ENCODE measurements around the gene CHMP1B.
"Not testable (repeated sequence)": the region's sequence is repeated elsewhere in the genome, so short reads cannot be mapped to it uniquely, and the experiment has no call there.

Gene CHMP1B

DNA sequence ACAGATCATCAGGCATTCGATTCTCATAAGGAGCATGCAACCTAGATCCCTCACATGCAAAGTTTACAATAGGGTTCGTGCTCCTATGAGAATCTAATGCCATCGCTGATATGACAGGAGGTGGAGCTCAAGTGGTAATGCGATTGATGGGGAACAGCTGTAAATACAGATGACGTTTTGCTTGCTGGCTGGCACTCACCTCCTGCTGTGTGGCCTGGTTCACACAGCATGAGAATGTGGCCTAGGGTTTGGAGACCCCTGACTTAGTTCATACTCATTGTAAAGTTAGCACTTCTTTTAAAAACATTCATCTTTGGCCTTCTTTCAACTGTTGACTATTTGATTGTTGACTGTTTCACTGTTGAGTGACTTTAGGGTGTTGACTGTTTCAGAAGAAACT, 8.7 kb upstream of the CHMP1B start:
- DNase-seq: no peak

DNA sequence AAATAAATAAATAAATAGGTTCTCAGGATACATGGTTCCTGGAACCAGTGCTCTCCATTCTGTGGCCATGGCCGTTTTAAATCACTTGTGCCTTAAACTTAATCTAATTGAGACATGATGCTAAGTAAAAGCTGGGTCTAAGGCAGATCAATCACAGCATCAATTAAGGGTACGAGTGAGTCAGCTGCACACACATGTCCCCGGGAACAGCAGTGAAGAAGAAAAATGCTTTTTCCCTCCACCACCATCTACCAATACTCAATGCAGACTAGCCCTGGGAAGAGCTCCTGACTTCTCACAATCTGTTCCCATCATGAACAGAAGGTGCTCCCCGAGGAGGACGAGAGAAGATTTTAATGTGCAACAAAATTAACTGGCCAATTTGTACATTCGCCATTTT, 6.8 kb upstream of the CHMP1B start:
- no peak for DNase-seq

DNA sequence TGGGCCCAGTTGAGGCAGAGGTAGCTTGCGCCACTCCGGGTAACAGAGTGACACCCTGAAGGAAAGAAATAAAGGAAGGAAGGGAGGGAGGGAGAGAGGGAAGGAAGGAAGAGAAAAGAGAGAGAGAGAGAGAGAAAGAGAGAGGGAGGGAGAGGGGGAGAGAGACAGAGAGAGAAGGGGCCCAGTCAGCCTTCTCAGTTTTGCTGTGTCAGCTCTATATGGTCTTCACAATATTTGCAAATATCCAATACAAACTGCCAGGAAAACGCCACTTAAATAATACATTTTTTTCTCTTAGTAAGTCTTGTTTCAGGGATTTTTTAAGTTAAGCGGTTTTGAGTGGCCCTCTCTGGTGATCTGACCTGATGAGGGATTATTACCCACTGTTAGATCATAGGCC, 5.6 kb upstream of the CHMP1B start:
- DNase-seq: no peak

DNA sequence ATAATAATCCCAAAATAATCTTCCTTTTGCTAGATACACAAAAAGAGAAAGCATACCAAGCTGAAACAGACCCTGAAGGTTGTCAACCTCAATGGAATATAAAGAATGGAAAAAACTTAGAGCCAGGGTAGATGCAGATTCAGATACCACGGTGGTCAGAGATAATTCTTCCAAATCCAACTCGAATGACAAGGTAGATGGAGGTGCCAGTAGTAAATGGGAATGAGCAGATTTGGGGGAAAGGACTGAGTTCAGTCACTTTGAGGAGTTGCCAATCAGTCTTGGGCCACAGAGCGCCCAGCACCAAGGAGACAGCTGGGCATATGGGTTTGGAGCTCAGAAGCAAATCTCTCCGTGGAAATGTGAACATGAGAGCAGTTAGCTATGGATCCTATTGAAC, 3.4 kb upstream of the CHMP1B start:
- DNase-seq: no peak

DNA sequence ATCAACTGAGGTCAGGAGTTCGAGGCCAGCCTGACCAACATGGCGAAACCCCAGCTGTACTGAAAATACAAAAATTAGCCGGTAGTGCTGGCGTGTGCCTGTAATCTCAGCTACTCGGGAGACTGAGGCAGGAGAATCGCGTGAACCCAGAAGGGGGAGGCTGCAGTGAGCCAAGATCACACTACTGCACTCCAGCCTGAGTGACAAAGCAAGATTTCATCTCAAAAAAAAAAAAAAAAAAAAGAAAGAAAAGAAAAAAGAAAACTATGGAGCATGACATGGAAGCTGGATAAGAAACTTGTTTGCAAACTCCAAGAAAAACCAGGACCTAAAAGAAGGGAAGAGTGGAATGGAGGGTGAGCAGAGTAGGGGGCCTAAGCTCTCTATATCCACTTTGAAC, 1.9 kb upstream of the CHMP1B start:
- DNase-seq: no peak

DNA sequence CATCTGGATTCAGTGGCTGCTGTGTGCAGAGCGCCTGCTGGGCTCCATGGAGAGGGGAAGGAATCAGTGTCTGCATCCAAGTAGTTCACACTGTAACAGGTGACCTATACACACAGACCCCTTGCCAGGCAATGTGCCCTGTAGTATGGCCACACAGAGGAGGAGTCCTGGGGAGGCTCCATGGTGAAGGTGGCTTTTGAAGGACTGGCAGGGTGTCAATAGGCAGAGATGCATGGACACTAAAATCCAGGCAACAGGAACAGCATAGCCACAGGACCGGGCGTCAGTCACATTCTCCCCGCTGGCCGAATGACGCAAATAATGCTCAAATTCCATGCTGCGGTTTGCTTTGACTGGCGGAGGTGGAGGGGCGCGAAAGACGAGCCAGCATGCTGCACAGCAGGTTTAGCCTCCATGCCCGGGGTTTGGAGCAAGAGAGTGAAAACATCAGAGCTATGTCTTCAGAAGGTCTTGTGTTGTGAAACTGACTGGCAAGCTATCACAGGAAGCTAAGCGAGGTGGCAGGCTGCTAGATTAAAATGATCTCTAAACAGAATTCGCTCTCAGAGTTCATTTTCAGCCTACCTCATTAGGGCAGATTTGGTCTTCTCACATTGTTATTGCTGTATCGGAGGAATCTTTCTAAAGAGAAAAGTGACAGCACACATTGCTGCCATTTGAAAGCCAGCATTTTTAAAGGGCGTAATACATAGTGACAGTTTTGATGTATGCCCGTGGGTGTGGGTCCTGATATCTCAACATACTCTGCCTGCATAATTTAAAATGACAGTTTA, 1.2 kb upstream of the CHMP1B start:
- peak; percentile 59 for DNase-seq

DNA sequence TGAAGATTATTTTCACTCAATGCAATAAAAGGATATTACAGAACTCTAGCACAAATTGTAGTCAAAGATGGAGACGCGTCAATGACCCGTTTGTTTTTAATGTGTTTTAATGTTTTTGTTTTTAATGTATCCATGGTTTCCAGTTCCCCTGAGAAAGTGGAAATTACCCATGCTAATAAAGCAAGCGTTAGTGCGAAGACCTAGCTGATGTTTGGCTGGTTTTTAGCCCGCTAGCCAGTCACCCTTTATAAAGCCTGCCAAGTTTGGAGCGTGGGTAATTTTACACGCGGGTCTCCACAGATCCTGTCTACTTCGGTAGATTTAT, 430 bp upstream of the CHMP1B start:
- no peak for DNase-seq

DNA sequence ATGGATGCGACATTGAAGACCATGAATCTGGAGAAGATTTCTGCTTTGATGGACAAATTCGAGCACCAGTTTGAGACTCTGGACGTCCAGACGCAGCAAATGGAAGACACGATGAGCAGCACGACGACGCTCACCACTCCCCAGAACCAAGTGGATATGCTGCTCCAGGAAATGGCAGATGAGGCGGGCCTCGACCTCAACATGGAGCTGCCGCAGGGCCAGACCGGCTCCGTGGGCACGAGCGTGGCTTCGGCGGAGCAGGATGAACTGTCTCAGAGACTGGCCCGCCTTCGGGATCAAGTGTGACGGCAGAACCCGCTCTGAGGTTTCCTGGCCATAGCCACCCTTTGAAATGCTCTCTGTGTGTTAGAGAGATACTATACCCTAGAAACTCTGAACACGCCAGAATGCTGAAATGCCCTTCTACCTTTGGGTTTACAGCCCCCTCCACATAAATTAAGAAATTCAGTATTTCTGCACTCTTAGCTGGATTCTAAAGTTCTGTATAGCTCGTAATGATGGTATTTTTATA, 659 bp downstream of the CHMP1B start:
- DNase-seq: no peak

DNA sequence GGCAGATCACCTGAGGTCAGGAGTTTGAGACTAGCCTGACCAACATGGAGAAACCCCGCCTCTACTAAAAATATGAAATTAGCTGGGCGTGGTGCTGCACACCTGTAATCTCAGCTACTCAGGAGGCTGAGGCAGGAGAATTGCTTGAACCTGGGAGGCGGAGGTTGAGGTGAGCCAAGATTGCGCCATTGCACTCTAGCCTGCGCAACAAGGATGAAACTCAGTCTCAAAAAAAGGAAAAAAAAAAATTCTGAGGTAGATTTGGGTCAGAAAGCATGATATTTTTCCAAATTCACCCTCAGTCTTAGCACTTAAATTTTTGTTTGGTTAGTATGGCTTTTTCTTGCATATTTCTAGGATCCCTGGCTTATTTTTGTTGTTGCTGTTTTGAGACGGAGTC, 3.3 kb downstream of the CHMP1B start:
- not testable (repeated sequence) for DNase-seq

DNA sequence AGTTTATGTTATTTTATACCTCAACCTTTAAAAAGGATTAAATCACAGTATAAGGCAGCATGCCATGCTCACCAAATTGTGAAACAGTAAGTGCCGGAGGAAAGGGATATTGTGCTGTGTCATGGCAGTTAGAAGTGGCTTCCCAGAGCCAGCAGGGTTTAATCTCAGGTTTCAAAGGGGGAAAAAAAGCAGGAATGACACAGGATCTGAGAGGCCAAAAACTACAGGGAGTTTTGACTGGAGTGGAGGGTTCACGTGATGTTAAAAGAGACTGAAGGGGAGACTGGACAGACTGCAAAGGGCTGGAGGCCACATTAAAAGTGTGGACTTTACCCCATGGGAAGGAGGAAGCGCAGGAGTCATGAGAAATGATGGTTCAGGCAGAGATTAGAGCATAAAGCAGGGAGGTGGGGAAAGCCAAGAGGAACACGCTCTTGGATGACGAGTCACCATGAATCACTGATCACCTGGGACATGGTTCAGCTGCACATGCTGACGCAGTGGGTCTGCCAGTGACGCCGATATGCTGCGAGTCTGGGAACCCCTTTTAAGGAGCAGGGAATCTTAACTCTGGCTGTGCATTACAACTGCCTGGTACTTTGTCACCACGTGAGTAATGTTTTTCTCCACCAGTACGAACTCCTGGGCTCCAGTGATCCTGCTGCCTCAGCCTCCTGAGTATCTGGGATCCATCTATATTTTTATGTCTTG, 6.1 kb downstream of the CHMP1B start:
- peak; percentile 22 for DNase-seq

DNA sequence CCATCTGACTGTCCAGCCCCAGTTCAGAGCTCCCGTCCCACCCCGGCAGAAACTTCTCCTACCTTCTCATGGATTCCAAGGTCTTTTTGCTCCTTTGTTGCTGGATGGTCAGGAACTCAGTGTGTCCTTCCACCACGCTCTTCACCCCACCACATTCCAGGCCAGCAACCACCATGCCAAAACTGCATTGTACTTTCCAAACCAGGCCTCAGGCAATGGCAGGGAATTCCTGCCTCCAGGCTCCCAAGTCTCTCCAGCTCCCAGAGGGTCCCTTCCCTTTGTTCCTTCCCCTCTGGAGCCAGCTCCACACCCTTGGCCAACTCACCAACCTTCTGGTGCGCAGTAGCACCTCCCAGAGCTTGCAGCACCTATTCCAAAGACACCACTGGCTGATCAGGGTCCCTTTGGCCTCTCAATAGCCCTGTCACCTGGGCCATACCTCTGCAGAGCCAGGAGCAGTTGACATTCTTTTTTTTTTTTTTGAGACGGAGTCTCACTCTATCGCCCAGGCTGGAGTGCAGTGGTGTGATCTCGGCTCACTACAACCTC, 8.1 kb downstream of the CHMP1B start:
- no peak for DNase-seq

DNA sequence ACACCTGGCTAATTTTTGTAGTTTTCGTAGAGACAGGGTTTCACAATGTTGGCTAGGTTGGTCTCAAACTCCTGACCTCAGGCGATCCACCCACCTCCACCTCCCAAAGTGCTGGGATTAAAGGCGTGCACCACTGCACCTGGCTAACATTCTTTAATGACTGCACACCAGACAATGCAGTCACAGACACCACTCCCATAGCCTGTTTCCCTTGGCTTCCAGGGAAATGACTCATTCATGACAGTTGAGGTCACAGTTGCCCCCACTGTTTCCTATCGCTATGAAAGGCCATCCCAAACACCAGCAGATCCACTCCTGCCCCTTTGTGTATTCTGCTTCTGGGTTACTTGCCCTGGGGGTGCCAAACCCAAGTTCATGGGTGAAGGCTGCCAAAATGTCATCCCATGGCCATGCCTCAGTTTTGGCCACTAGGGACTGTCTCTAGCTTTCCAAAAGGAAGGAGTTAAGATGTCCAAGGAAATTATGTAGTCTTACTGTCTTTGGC, 8.7 kb downstream of the CHMP1B start:
- DNase-seq: no peak

DNA sequence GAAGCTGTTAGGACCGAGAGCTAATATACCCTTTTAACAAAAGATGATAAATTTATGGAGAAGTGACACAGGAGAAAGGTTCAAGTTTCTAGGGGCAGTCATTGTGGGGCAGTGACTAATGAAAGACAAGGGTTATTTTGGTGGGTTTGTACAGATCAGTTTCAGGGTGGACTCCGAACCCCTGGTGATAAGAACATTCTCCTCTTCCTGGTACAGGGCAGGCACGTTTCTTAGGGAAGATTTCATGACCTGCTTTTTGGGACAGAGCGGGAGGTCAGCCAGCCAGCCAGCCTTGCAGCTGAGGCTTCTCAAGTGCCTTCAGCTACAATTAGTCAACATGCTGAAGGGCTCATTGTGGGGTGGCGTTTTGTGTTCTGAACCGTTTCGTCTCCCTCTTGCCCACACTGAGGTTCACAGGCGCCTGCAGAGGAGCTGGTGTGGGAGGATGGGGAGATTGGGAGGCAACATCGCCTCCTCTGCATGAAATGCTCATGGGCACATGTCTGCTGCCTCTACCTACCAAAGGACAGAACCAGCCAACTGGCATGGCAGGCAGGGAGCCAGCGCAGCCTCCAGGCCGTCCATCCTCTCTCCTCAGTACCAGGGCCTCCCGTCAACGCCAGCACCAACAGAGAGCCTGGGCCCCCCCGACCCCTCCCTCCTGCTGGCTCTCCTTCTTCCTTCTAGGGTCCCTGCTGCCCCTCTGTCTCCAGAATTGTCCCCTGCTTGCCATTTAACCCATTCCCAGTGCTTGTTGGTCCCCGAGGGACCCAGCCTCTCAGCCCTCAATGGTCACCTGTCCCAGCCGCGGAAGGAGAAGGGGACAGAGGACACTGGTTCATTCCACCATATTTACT, 9.6 kb downstream of the CHMP1B start:
- no peak for DNase-seq

DNA sequence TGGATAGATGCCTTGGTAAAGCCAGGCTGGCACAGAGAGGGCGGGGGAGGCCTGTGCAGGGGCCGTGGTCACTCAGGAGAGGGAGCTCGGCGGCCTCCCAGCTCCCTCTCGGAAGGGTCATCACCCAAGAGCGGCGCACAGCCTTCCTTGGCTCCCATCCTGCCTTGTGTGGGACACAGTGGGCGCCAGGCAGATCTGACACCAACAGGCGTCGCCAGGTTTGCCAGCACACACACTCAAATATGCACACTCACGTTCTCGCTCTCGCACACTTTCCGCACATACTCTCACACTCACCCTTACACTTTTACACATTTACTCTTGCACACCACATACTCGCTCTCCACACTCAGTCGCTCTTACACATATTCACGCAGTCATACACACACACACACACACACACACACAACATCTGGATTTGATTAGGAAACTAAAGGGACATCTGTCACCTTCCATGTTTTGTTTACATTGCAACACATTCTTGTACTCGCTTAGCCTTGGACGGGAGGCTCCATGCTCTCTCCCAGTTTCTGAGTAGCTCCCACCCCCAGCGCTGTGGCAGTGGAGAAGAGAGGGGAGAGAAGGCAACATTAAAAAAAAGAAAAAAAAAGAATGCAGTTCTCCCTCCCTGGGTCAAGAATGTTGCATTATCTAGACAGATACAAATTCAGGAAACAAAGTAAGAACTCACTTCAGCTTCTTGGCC, 10.5 kb downstream of the CHMP1B start:
- DNase-seq: no peak

DNA sequence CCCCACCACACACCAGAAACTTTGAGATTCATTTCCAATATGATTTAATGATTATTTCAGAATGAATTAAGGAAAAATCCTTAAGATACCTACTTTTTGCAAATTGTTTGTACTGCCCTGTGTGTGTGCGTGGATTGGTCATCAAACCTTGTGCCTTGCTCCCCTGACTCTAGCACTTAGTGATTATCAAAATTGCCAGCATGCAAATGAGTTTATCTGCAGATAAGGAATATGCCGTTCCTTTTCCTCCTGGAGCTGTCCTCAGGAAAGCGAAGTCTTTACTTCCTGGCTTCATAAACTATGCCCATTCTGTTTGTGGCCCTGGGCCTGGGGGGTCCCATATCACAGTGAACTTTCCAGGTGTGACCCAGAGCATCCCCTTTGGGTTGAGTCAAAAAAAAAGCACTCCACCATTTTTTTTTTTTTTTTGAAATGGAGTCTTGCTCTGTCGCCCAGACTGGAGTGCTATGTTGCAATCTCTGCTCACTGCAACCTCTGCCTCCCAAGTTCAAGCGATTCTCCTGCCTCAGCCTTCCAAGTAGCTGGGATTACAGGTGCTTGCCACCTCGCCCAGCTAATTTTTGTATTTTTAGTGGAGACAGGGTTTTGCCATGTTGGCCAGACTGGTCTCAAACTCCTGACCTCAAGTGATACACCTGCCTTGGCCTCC, 11.4 kb downstream of the CHMP1B start:
- no peak for DNase-seq

DNA sequence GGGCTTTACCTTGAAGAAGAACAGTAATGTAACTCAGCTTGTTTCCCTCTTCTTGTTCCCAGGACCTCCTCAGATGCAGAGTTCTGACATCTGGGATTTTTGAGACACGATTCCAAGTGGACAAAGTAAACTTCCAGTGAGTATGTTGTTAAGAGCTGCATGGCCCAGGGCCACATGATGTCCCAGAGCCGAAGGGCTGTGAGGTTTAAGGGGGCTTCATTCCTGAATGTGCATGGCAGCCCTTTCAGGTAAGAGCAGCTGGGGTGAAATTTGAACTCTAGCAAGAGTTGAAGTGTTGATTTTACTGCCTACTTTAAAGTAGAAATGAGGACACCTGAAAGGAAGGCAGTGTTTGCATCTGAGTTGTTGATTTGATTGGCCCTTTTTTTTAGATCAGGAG, 13.3 kb downstream of the CHMP1B start:
- DNase-seq: no peak

DNA sequence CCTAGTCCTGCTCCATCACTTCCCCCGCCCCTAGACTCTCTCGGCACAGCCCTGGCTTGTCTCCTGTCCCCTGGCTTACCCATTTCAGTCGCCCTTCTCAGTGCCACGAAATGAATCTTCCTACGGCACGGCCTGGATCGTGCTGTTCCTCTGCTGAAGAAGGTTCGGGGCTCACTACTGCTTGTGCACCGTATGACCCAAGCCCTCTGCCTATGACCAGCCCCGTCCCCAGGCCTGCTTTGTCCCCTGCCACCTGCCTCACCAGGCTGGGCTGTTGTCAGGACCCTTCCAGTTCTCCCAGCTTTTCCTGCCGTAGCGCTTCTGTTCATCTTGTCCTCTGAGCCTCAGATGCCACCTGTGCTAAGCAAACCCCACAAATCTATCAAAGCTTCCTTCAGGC, 13.9 kb downstream of the CHMP1B start:
- no peak for DNase-seq

DNA sequence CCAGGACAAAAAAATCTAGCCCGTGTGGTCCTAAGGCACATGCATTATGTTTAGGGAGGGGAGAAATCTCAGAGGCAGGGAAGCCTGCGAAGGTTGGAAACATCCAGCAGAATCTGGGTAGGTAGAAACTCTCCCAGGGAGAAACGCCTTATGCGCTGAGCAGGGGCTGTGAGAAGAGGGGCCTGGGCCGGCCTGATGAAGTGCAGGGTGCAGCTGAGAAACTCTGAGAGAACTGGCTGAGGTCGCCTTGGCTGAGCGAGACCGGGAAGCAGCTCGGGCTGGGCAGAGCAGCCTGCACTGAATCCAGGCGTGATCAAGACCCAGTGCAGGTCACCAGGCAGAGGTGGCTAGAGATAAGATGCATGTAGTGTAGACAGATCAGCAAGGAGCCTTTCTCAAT, 15.1 kb downstream of the CHMP1B start:
- DNase-seq: no peak

DNA sequence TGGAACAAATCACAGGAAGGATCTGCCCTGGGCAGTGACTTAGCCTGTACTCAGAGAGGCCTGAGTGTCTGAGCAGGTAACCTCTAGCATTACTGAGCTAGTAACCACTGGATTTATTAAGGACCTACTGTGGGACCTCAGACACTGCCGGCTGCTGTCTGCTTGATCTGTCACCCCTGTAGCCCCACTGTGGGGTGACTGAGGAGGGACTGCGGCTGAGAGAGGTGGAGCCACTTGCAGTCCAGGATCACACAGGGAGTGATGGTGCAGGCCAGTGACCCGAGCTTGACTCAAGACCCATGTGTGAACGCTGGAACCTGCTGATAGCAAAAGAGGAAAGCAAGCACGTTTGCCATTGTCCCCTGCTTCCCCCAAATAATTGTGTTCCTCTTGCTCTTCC, 15.6 kb downstream of the CHMP1B start:
- DNase-seq: no peak

DNA sequence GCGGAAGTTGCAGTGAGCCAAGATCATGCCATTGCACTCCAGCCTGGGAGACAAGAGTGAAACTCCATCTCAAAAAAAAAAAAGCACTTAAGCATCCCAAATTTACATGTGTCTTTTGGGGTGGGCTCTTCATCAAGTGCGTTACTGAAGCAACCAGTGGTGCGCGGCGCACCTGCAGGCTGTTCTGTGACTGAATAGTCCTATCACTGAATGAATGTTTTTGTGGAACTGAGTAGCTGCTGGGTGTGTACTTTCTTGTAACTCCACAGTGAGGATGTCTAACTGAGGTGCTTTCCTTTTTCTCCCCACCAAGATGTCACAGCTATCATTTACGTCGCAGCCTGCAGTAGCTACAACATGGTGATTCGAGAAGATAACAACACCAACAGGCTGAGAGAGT, 17.0 kb downstream of the CHMP1B start:
- DNase-seq: no peak

DNA sequence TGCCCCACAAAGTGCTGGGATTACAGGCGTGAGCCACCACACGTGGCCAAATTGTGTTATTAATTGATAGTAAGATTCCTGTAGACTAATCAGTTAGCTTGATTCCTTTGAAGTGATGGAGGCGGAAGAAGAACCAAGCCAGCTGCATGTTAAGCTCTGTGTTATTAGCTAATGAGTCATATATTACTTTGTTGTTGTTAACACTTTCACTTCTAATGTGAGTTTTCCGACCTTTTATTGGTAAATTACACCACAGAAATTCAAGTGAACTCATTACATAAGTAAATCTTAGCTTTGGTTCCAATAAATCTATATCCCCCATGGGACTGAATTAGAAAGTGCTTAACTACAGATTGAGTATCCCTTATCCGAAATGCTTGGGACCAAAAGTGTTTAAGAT, 20.3 kb downstream of the CHMP1B start:
- no peak for DNase-seq
